ENCODE results near the gene TMEM132D. TPM values are rescaled to one million over a fixed set of nuclear protein-coding genes. Genes with fewer than 3 reads are reported as not detected.

TMEM132D gene
- total RNA-seq, 2 donors from 2014 or later, result not detected

DNA sequence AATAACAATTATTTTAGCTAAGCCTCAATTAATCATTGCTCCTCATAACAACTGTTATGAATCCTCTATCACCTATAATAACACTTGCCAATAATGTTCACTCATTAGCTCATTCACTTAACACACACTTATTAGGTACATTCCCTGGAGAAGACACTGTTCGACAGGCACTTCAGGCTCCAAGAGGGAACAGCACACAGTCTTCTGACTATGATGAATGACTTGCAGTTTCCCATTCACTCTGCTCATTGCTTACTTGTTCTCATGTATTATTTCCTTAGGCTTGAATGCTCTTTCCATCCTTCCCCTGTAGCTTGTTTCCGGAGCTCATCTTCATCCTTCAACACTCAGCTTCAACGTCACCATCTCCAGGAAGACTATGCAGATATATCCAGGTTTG, 437.3 kb downstream of the TMEM132D start:
- ATAC-seq (no peak), DNase-seq (ENCODE audit: low spot score in 2 of 2) (no peak)
- Mint-ChIP-seq H3K9me3 (peaks cover 2 to 32% of the 10 kb centered on the region in 2 donors), H3K27ac (no peak overlapping the region), H3K36me3 (peaks cover 0 to 5% of the 10 kb centered on the region in 2 donors)

DNA sequence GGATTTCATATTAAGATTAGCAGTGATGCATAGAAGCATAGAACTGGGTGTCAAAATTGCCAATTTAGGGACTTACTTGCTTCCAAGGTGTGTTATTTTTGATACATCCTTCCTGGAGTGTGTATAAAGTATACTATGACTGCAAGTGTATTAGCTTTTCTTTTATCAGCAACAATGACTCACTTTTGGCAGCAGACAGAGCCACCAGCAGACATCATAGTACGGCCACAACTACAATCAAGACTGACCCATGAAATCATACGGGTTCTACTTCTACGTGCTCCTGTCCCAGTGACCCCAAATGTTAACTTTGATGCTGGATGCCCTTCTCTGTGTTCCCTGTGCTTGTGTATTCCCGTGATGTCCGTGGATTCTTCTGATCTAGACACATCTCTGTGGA, 443.9 kb downstream of the TMEM132D start:
- ATAC-seq (no peak), DNase-seq (ENCODE audit: low spot score in 2 of 2) (no peak)
- peaks cover 15 to 23% of the 10 kb centered on the region in 2 donors for H3K9me3 Mint-ChIP-seq
- no peaks in the 10 kb centered on the region for H3K36me3 Mint-ChIP-seq
- H3K27ac Mint-ChIP-seq, result no peak overlapping the region

DNA sequence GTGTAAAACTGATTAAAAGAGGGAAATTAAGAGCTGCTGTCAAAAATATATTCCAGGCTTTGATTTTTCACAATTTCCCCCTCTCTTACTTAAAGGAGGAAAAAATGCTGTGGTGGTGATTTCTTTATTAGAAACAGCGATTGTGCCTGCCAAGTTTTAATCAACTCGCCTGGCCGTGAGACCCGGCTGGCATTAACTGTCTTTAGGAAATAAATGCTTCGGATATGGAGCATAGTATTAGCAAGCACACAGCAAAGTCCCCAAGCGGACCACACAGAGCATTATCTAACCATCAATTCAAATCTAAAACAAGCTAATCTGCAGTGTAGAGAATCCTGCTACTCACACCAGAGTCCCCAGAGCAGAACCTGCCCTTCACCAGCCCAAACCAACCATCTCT, 457.1 kb downstream of the TMEM132D start:
- Mint-ChIP-seq H3K36me3 (no peaks in the 10 kb centered on the region), H3K27ac (no peak overlapping the region), H3K9me3 (peaks cover 0 to 8% of the 10 kb centered on the region in 2 donors)
- DNase-seq (ENCODE audit: low spot score in 2 of 2), result no peak
- no peak for ATAC-seq

DNA sequence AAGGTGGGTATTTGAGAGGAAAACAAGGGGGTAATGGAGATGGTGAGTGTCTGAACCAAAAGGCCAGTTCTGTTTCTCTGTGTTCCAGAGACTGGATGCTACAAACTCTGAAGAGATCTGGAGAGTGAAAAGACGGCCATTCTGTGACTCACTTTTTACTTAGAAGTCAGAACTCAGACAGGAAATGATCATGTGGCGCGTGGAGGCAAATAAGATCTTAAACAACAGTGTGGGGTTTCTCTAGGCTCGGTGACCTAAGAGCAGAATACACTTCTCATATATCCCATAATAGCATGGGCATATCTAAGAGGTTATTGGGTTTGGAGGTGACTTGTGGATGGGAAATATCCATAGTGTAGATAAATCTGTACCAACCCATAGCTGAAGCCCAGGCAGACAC, 463.5 kb downstream of the TMEM132D start:
- Mint-ChIP-seq H3K36me3 (no peaks in the 10 kb centered on the region), H3K27ac (no peak overlapping the region), H3K9me3 (peaks cover 14 to 19% of the 10 kb centered on the region in 2 donors)
- DNase-seq (ENCODE audit: low spot score in 2 of 2), result no peak
- ATAC-seq, result no peak

DNA sequence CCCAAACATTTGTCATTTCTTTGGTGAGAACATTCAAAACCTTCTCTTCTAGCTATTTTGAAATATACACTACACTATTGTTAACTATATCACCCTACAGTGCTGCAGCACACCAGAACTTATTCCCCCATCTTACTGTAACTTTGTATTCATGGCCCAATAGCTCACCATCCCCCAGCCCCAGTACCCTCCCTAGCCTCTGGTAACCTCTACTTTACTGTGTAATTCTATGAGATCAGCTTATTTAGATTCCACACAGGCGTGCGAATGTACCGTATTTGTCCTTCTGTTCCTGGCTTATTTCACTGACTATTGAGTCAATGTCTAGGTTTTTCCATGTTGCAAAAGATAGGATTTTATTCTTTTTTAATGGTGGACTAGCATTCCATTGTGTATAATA, 469.0 kb downstream of the TMEM132D start:
- H3K27ac Mint-ChIP-seq, result no peak overlapping the region
- peaks cover 9 to 27% of the 10 kb centered on the region in 2 donors for H3K9me3 Mint-ChIP-seq
- DNase-seq (ENCODE audit: low spot score in 2 of 2) (no peak), ATAC-seq (no peak)
- H3K36me3 Mint-ChIP-seq, result peaks cover 0 to 6% of the 10 kb centered on the region in 2 donors

DNA sequence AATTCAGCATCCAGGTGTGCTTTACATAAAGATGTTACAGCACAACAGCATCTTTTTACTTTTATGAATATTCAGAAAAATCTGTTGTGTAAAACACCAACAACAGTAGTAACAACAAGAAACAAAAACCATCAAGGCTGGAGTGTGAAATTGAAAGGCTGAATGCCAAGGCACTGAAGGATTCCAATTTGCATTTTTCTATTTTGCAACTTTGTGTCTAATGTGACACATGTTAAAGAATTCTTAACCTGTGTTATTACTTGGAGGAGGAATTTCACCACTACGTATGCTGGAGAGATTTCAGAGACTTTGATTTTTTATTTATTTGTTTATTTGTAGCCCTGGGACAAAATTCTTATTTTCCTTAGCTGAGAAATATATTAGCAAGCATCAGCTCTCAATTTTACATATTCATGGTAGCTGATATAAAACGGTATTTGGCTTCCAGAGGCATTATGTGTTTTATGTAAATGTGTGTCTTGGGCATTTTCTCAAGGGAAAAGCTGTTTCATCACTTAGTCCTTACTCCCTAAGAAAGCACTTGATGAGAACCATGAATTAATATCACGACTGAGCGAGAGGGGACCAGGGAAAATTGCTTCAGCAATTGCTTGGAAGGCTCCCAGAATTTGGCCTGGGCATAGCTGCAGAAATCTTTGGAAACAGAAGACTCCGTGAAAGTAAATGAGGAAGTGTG, 475.4 kb downstream of the TMEM132D start:
- ATAC-seq (no peak), DNase-seq (ENCODE audit: low spot score in 2 of 2) (no peak)
- Mint-ChIP-seq H3K9me3 (peaks cover 9 to 23% of the 10 kb centered on the region in 2 donors), H3K36me3 (peaks cover 0 to 6% of the 10 kb centered on the region in 2 donors), H3K27ac (no peak overlapping the region)

DNA sequence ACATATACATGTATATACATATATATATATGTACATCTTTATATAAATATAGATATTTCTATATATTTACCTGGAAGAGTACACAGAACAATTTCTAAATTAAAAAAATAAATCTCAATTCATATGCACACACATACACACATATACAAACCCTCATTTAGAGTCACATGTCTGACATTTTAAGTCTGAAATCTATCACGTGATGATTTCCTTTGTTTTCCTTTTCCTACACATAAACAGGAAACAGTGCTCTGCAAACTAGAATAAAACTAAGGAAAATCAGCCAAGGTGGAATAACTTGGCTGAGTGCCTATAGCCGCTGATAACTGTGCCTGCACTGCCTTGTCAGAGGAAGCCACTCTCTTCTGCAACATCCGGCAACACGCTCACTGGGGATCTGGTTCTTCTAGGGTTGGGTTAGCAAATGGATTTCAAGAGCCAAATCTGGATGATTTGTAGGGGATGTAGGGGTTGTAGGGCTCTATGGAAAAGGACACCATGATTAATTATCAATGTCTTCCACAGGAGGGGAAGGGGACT, 480.7 kb downstream of the TMEM132D start:
- no peaks in the 10 kb centered on the region for H3K36me3 Mint-ChIP-seq
- no peak overlapping the region for H3K27ac Mint-ChIP-seq
- no peak for ATAC-seq
- no peak for DNase-seq (ENCODE audit: low spot score in 2 of 2)
- peaks cover 3 to 6% of the 10 kb centered on the region in 2 donors for H3K9me3 Mint-ChIP-seq

DNA sequence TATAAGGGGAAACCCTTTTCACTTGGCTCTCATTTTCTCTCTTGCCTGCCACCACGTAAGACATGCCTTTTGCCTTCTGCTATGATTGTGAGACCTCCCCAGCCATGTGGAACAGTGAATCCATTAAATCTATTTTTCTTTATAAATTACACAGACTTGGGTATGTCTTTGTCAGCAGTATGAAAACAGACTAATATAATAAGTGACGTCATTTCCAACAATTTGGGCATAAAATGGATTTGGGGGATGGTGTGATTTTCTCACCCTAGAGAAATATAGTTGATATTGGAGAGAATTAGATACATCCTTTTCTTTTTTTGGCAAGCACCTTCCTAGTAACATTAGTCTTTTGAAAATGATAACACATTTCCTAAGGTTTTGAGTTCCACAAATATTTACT, 490.5 kb downstream of the TMEM132D start:
- no peak overlapping the region for H3K27ac Mint-ChIP-seq
- H3K36me3 Mint-ChIP-seq, result no peaks in the 10 kb centered on the region
- H3K9me3 Mint-ChIP-seq, result peaks cover 11 to 18% of the 10 kb centered on the region in 2 donors
- DNase-seq (ENCODE audit: low spot score in 2 of 2) (no peak), ATAC-seq (no peak)

DNA sequence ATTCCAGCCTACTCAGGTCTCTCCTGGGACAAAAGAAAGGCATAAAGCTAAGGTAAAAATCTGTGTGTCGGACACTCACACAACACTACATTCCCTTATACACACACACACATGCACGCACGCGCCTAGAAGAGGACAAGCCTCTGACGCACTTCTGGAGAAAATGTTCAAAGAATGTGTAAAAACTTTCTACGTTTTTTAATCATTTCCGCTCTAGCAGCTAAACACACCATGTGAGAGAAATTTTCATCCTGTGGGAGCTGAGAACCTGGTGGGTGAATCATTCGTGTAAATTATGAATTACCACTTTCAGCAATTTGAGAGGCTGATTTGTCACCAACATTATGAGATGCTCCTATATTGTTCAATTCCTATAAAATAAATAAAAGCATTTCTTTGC, 494.5 kb downstream of the TMEM132D start:
- Mint-ChIP-seq H3K27ac (no peak overlapping the region), H3K36me3 (no peaks in the 10 kb centered on the region), H3K9me3 (peaks cover 4 to 13% of the 10 kb centered on the region in 2 donors)
- no peak for ATAC-seq
- no peak for DNase-seq (ENCODE audit: low spot score in 2 of 2)

DNA sequence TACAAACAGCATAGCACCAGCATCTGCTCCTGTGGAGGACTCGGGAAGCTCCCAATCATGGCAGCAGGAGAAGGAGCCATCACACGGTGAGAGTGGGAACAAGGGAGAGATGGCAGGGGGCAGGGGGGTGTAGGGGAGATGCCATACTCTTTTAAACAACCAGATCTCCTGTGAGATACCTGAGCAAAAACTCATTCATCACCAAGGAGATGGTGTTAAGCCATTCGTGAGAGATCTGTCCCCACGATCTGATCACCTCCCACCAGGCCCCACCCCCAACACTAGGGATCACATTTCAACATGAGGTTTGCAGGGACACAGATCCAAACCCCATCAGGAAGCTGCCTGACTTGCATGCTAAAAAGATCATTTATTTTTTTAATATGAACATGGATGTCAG, 499.3 kb downstream of the TMEM132D start:
- DNase-seq (ENCODE audit: low spot score in 2 of 2) (no peak), ATAC-seq (no peak)
- Mint-ChIP-seq H3K27ac (no peak overlapping the region), H3K9me3 (peaks cover 7 to 23% of the 10 kb centered on the region in 2 donors), H3K36me3 (peaks cover 0 to 9% of the 10 kb centered on the region in 2 donors)

DNA sequence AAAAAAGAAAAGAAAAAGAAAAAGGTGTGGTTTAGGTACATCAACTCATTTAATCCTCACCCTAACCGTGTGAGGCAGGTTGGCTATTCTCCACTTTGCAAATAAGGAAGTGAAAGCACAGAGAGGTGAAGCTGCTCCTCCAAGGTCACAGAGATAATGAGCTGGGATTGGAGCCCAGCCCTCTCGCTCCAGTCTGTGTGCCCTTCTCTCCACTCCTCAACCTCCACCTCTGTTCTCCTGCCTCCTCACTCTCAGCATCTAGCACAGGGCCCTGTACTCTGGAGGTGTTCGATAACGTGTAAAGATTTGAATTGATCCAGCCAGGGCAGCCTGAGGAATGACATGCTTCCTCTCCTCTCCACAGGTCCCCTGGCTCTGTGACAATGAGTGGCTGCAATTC, 502.3 kb downstream of the TMEM132D start:
- Mint-ChIP-seq H3K36me3 (peaks cover 0 to 9% of the 10 kb centered on the region in 2 donors), H3K9me3 (peaks cover 21 to 23% of the 10 kb centered on the region in 2 donors), H3K27ac (no peak overlapping the region)
- no peak for ATAC-seq
- no peak for DNase-seq (ENCODE audit: low spot score in 2 of 2)

DNA sequence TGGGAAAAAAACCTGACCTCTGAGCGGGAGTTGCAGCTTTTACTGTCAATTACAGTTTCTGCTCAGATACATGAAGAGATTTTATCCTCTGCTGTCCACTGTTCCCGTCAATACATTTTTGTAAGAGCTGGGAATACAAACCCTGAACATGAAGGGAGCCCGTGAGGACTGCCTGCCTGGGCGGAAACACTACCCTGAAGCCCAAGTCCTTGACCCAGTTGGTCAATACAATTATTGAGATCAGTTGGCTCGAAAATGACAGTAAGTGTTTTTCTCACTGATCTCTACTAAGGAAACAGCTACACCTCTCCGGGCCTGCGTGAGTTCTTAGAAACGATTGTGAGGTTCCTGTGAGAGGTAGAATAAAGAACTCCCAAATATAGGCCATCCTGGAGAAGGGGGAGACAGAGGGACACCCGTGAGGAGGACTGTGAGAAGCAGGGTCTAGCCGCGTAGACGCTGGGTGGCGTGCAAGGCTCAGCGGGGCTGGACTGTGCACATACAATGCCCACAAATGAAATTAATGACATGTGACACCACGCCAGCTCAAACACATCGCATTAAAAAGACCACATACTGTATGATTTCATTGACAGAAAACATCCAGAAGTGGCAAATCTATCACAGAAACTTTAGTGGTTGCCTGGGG, 509.5 kb downstream of the TMEM132D start:
- Mint-ChIP-seq H3K9me3 (peaks cover 0 to 28% of the 10 kb centered on the region in 2 donors), H3K36me3 (peaks cover 0 to 4% of the 10 kb centered on the region in 2 donors), H3K27ac (no peak overlapping the region)
- DNase-seq (ENCODE audit: low spot score in 2 of 2), result no peak
- no peak for ATAC-seq

DNA sequence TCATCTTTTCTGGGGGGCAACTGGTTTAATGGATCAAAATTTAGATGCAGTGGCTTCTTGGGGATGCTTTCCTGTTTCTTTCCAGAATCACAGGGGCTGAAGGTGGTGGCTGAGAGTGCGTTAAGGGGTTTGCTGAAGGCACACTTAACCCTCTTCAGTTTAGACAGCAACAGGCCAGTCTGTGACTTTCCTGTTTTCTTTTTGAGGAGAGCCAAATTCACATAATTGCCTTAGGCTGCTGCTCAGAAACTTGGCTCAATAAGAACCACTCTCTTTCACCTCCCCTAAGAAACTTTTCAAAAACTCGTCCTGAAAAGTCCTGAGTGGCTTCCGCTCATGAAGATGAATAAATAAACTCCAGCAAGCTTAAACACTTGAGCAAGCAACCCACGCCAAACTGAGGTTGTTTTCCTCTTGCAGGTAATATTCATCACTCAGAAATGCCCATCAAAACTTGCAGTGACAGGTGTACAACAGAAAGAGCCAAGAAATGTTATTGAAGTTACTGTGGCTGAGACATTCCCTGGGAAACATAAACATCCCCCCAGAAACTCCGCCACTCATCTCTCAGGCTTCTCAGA, 510.4 kb downstream of the TMEM132D start:
- ATAC-seq (no peak), DNase-seq (ENCODE audit: low spot score in 2 of 2) (no peak)
- Mint-ChIP-seq H3K27ac (no peak overlapping the region), H3K9me3 (peaks cover 0 to 25% of the 10 kb centered on the region in 2 donors), H3K36me3 (peaks cover 0 to 4% of the 10 kb centered on the region in 2 donors)

DNA sequence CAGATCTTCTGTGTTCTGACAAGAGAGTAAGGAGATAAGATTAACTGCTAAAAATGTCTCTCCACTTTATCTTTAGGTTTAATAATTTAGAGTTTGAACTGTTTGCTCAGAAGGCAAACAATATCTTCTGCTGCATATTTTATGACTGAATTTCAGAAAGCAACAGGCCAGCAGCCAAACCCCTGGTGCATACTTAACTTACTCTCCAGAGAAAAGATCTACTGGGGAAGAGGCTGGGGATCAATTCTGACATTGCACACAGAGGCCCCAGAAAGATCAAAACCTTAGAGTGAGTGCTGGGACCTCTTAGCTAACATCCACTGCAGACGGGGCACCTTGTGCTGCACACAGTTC, 518.2 kb downstream of the TMEM132D start:
- Mint-ChIP-seq H3K27ac (no peak overlapping the region), H3K36me3 (peaks cover 0 to 5% of the 10 kb centered on the region in 2 donors), H3K9me3 (peaks cover 4 to 7% of the 10 kb centered on the region in 2 donors)
- DNase-seq (ENCODE audit: low spot score in 2 of 2) (no peak), ATAC-seq (no peak)

DNA sequence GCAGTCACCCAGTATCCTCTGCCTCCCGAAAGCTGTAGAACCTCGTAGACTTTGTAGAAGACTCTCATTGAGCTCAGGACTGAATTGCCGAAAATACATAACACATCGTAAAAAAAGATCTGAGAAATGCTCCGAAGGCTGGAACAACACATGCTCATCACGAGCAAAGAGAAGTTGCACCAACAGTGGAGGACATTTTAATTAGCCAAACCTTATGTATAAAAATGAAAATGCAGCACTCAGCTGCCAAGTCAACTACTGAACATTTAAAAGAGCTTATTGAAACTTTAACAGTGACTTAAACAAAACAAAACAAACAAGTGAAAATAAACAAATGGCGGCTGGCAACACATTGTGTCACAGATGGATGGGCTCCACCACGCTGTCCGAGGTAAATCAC, 519.9 kb downstream of the TMEM132D start:
- Mint-ChIP-seq H3K36me3 (peaks cover 0 to 5% of the 10 kb centered on the region in 2 donors), H3K9me3 (peaks cover 4 to 7% of the 10 kb centered on the region in 2 donors), H3K27ac (no peak overlapping the region)
- DNase-seq (ENCODE audit: low spot score in 2 of 2), result no peak
- no peak for ATAC-seq

DNA sequence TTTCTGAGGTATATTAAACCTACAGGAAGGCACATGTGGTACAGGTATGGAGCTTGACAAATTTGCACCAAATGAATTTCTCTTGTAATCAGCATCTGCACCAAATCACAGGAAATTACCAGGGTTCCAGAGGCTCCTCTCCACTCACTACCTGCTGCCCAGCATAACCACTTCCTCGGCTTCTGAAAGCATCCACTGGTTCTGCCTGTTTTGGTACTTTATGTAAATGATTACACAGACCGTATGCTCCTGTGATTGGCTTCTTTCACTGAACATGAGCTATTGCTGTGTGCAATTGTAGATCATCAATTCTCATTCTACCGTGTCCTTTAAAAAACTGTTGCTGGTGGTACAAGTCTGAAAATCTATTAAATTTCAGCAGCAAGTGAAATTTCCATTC, 522.1 kb downstream of the TMEM132D start:
- Mint-ChIP-seq H3K36me3 (peaks cover 0 to 5% of the 10 kb centered on the region in 2 donors), H3K9me3 (peaks cover 4 to 14% of the 10 kb centered on the region in 2 donors), H3K27ac (no peak overlapping the region)
- DNase-seq (ENCODE audit: low spot score in 2 of 2) (no peak), ATAC-seq (no peak)

DNA sequence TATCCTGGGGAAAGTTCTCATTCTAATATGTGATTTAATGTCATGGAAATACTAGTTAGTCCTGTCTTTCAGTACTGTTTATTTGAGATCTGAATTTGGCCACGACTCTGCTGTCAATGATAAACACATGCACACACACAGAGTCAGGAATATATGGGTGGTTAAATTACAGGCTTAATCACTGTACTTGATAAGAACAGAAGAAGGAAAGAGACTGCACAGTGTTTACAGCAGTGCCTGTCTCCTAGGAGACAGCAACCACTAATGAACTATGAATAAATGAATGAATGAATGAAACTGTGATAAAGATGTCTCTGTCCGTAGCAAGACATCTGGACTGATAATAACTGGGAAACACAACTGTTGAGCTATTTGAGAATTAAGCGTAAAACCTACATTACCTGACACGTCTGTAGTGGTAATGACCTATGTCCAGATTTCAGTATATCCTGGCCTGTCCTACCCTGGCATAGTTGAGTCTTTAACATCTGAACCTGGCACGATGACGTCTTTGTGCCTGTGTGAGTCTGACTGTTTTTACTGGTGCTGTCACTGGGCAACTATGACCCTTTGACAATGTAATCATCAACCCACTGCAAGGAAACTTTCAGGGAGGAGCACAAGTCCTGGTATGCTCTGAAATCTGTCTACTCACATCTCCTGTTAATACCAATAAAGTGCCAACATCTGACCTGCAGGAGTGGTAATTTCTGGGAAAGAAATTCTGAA, 524.6 kb downstream of the TMEM132D start:
- DNase-seq (ENCODE audit: low spot score in 2 of 2) (no peak), ATAC-seq (no peak)
- peaks cover 0 to 5% of the 10 kb centered on the region in 2 donors for H3K36me3 Mint-ChIP-seq
- no peak overlapping the region for H3K27ac Mint-ChIP-seq
- peaks cover 5 to 21% of the 10 kb centered on the region in 2 donors for H3K9me3 Mint-ChIP-seq

Data from activated naive CD4-positive, alpha-beta T cell treated with anti-CD3 and anti-CD28 coated beads, Interleukin-2, amount 50 U/mL, for 72 hours (primary cell).